GM19193 (cell line): Measurements from ENCODE around the gene CLSTN1.
A peak's percentile ranks its signal among the peaks of the same experiment; 100 is the strongest.

Experiments used
- POLR2A ChIP-seq: IDR thresholded peaks from 4 replicates; pipeline ENCODE4 v1.6.1; 2011; ENCODE audit not compliant: insufficient read depth, insufficient read length; ENCODE audit errors: extremely low read depth

The CLSTN1 gene

GRCh38 chr1:9690440-9691107, 133.2 kb downstream of the CLSTN1 start:
- TF ChIP-seq POLR2A, result no peak

- no peak for TF ChIP-seq POLR2A
These were observed 133.8 kb downstream of the CLSTN1 start for GRCh38 chr1:9689971-9690381.

GRCh38 chr1:9689011-9689706, 134.6 kb downstream of the CLSTN1 start:
- peak; percentile 33 for TF ChIP-seq POLR2A

GRCh38 chr1:9688599-9688998, 135.2 kb downstream of the CLSTN1 start:
- TF ChIP-seq POLR2A, result no peak

GRCh38 chr1:9687874-9688582, 135.7 kb downstream of the CLSTN1 start:
- TF ChIP-seq POLR2A, result no peak

- TF ChIP-seq POLR2A, result peak; percentile 58
These were observed 136.5 kb downstream of the CLSTN1 start for GRCh38 chr1:9687120-9687873.

- TF ChIP-seq POLR2A, result no peak
These were observed 139.0 kb downstream of the CLSTN1 start for GRCh38 chr1:9684801-9685200.

- TF ChIP-seq POLR2A, result no peak
These were observed 142.9 kb downstream of the CLSTN1 start for GRCh38 chr1:9680828-9681227.

GRCh38 chr1:9680091-9680490, 143.7 kb downstream of the CLSTN1 start:
- TF ChIP-seq POLR2A, result no peak
